HG03097 (cell line): Measurements from ENCODE around the gene GREB1.

Experiments
- ATAC-seq: cut with Tn5 transposase; IDR thresholded peaks from one replicate; pipeline ENCODE4 v1.9.1; 2021; ENCODE audit not compliant: unreplicated experiment, low FRiP score

The GREB1 gene

DNA sequence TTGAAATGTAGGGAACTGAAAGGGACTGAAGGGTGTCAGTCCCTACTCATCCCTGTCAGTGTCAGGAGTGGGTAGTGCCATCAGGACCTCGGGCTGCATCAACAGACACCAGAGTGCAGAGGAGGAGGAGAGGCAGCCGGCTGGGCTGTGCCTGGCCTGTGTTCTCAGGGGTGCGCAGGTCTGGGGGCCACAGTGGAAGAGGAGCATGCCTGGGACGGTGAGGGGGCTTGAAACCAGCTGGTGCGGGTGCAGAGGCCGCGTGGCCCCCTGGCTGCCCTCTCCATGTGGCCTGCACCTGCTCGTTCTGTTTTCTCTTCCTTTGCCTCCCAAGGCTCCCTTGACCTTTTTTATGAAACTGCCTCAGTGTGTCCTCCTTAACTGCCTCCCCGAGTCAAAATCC is 94.8 kb downstream of the GREB1 start:
- no peak for ATAC-seq

DNA sequence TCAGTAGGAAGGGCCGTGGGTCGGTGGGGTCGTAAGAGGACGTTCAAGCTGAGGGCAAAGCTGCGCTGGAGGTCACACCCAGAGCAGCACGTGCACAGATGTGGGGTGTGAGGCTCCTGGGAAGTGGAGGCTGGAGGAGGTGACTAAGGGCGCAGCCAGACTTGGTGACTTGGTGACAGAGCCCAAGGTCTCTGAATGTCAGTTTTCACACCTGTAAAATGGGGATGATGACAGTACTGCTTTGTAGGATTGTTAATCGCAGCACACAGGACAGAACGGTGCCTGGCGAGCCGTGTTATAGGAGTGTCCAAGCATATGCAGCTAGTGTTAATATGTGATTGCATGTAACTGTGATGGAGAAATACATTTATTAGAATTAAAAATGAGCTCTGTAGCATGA is 95.4 kb downstream of the GREB1 start:
- no peak for ATAC-seq

DNA sequence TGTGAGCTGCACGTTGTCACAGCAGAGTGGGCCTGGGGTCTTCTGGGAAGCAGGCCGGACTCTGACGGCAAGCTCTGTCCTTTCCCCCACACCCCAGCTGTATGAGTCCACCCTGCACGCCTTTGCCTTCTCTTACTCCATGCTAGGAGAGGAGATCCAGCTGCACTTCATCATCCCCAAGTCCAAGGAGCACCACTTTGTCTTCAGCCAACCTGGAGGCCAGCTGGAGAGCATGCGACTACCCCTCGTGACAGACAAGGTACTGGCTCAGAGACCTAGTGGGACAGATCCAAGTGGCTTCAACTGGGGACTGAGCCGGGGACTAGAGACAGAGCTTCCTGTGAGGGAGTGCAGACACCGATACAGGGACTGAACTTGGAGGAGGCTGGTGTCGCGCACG is 96.0 kb downstream of the GREB1 start:
- ATAC-seq = no peak

DNA sequence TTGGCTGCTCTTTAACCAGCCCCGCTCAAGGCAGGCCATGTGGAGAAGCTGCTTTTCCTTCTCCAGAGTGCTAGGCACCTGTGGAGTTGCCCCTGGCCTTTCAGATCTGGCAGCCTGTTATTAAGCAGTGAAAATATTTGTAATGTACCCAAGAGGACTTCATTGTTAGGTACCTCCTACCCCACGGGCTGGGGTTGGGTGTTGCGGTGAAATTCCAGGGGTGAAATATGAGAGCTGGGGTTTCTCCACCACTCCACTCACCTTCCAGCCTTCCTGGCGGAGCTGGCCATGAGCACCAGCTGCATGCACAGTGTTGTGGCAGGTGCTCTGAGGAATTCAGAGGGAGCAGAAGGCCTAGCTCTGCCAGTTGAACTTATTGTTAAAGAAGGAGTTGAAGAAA is 97.0 kb downstream of the GREB1 start:
- no peak for ATAC-seq

DNA sequence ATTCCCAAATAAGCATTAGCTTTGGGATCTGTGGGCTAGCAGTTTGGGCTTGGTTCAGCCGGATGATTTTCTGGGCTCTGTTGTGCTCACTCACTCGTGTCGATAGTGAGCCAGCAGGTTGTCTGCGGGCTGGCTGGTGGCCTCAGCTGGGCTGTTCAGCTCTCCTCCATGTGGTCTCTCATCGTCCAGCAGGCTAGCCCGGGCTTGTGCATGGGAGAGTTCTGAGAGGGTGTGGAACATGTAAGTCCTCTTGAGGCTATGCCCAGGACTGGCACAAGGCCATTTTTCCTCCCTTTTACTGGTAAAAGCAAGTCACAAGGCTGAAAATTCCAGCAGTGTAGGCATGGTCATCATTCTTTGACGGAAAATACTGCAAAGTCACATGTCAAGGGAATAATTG is 97.6 kb downstream of the GREB1 start:
- ATAC-seq = no peak

DNA sequence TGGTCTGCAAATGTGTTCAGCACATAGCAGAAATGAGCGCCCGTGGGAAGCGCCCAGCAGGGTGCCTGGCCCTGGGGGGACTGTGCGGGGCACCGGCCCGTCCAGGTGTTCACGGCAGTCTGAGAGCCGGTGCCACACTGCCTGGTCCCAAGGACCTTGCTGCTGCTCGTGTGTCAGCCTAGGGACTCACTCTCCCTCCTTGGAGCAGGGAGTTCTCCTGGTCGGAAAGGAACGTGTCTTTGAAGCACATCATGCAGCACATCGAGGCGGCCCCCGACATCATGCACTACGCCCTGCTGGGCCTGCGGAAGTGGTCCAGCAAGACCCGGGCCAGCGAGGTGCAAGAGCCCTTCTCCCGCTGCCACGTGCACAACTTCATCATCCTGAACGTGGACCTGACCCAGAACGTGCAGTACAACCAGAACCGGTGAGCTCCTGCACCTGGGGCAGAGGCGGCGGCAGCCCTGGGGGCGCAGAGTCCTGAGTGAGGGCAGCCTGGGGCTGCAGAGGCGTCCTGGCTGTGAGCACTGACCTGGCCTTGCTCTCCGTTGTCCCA is 100.2 kb downstream of the GREB1 start:
- no peak for ATAC-seq

DNA sequence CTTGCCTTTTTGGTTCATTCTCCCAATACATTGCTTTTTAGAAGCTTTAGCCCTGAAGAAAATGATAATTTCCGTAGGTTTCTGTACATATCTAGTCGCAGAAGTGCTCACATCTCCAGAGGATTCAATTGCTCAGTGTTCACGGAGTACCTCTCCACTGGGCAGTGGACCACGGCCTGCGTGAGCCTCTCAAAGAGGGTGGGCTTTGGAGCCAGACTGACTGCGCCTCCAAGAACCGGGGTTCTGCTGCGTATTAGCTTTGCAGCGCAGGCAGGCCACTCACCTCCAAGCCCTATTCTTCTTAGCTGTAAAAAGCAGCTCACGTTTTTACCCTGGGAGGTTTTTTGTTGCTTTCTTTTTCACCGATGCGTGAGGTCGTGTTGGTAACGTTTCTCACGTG is 100.7 kb downstream of the GREB1 start:
- ATAC-seq = no peak

DNA sequence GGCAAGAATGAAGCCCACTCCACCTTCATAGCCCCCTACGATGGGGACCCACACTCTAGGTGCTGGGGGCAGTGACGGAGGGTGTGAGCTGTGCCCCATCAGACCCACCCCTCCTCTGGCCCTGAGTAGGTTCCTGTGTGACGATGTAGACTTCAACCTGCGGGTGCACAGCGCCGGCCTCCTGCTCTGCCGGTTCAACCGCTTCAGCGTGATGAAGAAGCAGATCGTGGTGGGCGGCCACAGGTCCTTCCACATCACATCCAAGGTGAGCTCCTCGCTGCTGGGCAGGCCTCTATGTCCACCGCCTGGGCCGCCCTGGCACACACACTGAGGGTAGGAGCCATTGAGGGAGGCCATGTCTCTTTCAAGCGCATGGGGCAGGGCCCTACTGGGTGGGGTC is 101.3 kb downstream of the GREB1 start:
- no peak for ATAC-seq

DNA sequence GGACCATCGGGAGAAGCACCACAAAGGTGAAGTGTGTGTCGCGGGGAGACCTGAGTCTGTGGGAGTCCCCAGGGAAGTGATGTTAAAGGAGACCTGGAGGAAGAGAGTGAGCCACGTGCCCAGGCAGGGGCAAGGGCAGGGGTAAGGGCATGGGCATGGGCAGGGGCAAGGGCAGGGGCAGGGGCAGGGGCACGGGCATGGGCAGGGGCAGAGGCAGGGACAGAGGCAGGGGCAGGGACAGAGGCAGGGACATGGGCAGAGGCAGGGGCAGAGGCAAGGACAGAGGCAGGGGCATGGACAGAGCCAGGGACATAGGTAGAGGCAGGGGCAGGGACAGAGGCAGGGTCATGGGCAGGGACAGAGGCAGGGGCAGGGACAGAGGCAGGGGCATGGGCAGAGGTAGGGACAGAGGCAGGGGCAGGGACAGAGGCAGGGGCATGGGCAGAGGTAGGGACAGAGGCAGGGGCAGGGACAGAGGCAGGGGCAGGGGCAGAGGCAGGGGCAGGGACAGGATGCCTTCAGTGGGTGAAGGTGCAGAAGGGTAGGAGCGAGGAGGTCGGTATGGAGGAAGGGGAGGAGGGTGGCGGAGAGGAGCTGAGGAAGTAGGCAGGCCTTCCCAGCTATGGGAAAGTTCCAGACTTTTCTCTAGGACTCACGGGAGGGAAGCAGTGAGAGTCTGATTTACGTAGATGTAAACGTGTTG is 102.9 kb downstream of the GREB1 start:
- ATAC-seq = no peak

DNA sequence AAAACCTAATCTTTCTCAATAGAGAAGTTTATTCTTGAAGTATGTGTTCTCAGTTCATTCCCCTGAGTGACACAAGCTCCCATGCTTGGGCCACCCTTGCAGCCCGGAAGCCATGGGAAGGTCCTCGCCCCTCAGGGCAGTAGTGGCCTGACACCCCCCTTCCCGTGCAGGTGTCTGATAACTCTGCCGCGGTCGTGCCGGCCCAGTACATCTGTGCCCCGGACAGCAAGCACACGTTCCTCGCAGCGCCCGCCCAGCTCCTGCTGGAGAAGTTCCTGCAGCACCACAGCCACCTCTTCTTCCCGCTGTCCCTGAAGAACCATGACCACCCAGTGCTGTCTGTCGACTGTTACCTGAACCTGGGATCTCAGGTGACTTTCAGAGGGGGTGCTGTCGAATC is 103.7 kb downstream of the GREB1 start:
- ATAC-seq = no peak

DNA sequence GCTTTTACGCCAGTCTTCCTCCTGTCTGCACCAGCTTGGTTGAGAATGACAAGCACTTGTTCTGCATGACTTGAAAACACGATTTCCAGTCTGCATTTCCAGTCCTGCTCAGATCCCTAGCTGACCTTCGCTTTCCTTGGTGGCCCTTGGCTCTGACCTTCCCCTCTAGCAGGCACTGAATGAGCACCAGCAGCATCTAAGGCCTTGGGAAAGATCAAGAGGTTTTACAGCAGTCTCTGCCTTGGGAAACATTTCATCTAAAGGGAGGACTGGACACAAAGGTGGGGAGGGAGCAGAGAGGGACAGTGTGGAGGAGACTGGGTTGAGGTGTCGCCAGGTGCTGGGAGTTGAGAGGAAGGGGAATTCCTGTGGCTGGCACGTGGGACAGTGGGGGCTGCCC is 105.7 kb downstream of the GREB1 start:
- ATAC-seq = no peak

DNA sequence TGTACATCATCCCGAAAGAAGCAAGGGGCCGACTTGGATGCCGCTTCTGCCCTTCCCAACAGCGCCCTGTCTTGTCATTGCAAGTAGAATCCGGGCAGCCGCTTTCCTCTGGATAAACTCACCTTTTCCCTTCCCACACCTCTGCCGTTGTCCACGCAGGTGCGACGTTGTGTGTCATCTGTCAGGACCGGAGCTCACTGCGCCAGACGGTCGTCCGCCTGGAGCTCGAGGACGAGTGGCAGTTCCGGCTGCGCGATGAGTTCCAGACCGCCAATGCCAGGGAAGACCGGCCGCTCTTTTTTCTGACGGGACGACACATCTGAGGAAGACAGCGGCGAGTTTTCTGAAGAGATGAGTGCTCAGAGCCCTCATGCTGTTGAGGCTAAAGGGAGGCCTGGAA is 106.3 kb downstream of the GREB1 start:
- ATAC-seq = no peak

DNA sequence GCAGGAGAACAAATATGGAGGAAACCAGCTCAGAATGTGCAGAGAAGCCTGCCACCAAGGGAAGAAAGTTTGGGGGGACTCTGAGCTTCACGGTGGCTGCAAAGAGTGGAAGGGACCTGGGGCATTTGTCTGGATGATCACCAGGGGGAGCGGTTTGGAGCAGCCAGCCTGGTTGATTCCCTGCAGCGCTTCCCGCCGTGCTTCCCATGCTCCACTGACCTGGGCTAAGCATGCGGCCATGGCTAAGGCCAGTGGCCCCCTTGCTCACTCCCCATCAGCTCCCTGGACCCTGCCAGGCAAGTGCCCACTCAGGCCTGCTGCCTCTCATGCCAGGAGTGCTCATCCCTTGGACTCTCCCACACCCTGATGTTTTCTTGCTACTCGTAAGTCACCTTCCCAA is 109.1 kb downstream of the GREB1 start:
- ATAC-seq = no peak

DNA sequence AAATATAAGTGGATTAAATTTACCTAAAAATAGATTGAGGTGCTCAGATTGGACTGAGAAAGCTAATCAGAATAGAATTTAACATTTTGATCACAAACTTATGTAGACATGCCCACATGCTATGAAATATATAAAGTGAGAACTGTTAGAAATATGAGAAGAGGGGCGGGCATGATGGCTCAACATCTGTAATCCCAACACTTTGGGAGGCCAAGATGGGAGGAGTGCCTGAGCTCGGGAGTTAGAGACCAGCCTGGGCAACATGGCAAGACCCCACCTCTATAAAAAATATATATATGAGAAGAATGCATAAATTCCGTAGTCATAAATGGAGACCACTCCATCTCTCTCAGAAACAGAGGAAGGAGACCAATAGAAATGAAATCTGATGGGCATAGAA is 110.4 kb downstream of the GREB1 start:
- no peak for ATAC-seq

DNA sequence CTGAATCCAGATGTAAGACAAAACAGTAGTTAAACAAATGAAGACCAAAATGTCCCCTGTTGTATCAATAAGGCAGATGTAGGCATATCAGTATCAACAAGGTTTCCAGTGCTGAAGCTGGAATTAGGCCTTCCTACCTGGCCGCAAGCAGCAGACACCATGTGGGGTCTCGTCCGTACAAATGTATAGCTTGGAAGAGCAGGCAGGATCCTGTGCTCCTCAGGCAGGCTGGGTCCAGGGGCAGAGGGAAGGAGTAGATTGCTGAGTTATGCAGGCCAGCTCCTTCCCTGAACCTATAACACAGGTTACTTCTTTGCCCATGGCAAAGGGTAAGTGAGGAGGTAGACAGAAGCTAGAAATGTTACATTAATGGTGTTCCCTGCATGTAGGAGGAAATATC is 112.7 kb downstream of the GREB1 start:
- no peak for ATAC-seq

DNA sequence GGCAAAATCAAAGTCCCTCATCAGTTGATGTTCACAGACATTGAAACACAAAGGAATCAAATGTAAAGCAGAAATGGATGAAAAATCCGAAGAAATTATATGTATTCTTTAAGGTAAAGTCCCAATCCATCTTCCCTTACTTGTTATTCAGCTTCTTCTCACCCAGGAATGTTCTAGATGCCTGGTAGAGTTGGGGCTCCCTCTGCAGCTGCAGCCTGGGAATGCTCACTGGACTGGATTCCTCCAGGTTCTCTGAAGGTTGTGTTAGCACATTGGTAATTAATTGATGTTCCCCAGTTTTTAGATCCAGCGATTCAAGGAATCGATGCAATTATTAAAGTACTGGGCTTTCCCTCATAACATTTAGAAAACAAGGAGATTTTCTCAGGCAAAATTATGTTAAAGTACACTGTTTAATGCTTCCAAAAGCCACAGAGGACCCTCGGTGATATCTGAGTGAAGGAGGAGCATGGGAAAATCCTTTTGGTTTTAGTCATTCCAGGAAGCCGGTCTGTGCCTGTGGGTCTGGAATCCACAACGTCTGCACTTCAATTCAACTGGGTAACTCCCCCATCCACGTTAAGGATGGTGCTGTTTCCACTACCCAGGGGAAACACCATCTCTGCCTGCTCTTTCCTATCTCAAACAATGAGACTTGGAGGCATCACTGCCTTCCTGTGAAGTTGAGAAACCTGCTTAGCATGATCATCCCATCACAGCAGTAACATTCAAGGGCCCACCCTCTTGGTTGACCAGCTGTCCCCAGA is 114.2 kb downstream of the GREB1 start:
- no peak for ATAC-seq

DNA sequence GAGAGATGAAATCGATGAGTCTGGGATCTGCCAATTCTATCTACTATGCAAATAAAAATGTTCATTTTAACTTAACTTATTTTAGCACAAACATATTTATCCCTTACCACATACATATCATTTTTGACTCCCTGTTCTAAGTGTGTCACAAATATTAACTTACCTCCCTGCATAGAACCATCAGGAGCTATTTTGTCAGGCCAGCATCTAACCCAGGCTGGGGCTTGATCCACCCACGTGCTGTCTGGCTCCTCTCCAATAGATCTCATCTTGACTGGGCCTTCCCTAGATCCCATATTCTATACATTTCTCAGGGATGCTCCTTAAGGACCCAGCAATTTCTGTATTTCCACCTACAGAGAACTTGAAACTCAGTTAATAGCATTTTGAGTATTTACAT is 115.2 kb downstream of the GREB1 start:
- no peak for ATAC-seq

DNA sequence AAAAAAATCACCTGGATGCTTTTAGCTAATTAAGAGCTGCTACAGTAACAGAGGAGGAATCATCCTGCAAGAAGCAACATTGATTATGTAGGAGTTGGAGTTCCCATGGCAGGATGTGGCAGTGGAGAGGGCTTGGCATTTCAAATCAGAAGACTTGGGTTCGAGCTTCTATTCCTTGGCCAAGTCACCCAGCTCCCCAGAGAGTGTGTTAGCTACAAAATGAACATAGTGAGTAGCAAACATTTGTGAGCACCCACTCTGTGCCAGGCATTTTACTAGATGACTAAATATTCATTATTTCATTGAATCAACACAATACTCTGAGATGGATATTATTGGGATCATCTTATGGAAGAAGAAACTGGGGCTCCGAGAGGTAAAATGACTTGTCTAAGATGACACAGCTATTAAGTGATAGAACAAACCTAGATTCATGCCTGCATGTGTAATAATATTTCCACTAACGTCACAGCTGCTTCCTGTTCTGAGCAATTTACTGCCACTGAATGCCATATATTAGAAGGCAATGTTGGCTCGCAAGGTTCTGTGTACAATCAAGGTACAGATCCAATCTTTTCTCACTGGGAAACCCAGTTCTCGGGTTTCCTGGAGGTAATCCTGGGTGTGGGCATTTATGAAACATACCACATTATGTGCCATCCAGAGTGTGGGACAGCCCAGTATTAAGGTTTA is 118.2 kb downstream of the GREB1 start:
- no peak for ATAC-seq

DNA sequence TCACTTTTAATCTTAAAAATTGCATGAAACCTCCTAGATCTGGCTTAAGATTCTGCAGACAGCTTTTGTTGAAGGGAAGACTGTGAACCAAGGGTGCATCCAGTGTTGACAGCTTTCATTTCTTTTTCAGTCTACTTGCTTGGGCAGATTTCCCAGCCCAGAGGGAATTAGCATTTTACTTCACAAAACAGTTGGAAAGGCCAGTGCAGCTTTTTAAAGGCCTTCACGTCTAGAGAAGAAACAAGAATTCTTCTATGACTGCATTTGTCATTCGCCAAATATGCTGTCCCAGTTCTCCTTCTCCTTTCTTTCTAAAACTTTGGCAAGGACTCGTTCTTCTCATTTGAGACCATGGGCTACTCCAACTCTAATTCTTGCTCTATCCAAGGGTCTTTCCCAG is 118.7 kb downstream of the GREB1 start:
- ATAC-seq = no peak

DNA sequence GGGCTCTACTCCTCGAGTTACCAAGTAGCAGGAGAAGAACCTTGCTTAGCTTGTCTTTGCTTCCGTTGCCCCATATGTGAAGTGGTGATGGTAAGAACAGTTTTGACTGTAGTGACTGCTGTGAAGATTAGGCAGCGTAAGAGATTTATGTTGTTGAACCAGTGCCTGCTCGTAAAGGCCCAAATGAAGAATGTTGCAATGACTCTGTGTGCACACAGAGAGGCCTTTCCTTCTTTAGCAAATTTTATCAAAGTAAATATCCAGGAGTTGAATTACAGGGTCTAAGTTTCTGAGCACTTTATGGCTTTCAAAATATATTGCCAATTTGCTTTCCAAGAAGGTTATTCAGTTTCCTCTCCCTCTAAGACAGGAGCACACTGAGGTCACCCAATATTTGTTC is 121.7 kb downstream of the GREB1 start:
- ATAC-seq = no peak

DNA sequence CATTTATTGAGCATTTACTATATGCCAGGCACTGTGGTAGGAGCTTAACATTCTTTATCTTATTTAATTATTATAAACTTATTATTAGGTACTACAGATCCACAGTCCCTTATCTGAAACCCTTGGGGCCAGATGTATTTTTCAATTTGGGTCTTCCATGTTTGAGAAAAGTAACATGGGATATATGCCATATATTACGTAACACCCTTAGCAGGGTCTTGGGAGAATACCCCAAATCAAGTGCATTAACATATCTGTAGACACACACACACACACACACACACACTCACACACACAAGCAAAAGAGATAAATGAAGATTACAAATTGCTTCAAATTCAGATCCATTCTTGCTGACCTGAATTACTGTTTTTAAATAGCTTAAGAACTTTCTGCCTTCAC is 122.4 kb downstream of the GREB1 start:
- no peak for ATAC-seq

DNA sequence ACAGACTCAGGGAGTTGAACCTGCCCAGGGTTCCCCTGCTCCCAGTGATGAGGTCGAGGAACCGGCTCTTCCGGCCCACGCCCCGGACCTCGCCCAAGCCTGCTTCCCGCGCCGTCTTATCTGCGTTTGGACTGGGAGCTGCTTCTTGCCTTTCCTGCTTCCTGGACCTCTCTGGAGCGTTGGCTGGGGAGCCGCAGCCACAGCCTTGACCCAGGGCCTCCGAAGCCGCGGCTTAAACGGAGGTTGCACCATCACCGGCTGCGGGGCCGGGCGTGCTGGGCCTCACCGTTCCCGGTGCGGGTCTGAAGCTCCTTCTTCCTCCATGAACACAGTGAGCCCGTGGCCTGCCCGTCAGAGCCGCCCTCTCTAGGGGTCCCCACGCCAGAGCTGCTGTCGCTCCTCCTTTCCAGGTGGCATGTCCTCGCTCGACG is 122.8 kb downstream of the GREB1 start:
- ATAC-seq = no peak
